Activated CD4-positive, alpha-beta T cell treated with anti-CD3 and anti-CD28 coated beads, Interleukin-2, amount 10 ng/mL, durations not matched to agents 24 days and 14 days (primary cell): ENCODE measurements around the gene NDUFB8. TPM values are rescaled to one million over a fixed set of nuclear protein-coding genes. Genes with fewer than 3 reads are reported as not detected.

Experiments
- DNase-seq: peaks from one replicate; pipeline ENCODE4 v3.0.0; 2022
- H3K27ac Mint-ChIP-seq: one replicate; pipeline ENCODE4 v1.8.0; 2022; ENCODE audit warnings: mild to moderate bottlenecking, mixed read lengths
- H3K27me3 Mint-ChIP-seq: one replicate; pipeline ENCODE4 v1.8.0; 2022; ENCODE audit warnings: mixed read lengths
- H3K36me3 Mint-ChIP-seq: one replicate; pipeline ENCODE4 v1.8.0; 2022; ENCODE audit warnings: low read depth, mild to moderate bottlenecking, mixed read lengths
- H3K4me1 Mint-ChIP-seq: one replicate; pipeline ENCODE4 v1.8.0; 2021; ENCODE audit warnings: mixed read lengths
- H3K4me3 Mint-ChIP-seq: one replicate; pipeline ENCODE4 v1.8.0; 2022; ENCODE audit warnings: mild to moderate bottlenecking, moderate library complexity, mixed read lengths
- H3K9me3 Mint-ChIP-seq: one replicate; pipeline ENCODE4 v1.8.0; 2021; ENCODE audit warnings: mixed read lengths
- intact Hi-C: fragments of 100-400 bp; cut with micrococcal nuclease; formaldehyde crosslinking; loops from one replicate; pipeline ENCODE4 v1.15.1; 2023
- total RNA-seq: library from RNA; stranded (reverse); gene quantifications from 2 replicates; pipeline ENCODE4 v1.2.3, GENCODE V29; 2022

The NDUFB8 gene
- total RNA-seq, 1 donor from 2014 or later: 323 TPM

- peak; percentile 92 for DNase-seq
- Mint-ChIP-seq H3K27ac (peak overlapping the region; percentile 89), H3K4me1 (peaks cover 85% of the 10 kb centered on the region), H3K27me3 (no peaks in the 10 kb centered on the region), H3K9me3 (no peaks in the 10 kb centered on the region), H3K36me3 (peaks cover 47% of the 10 kb centered on the region), H3K4me3 (peak overlapping the region; percentile 80)
- intact Hi-C loops: loop anchor here (5.0 kb wide), 1 partner anchor 222 kb away; the partner anchor contains the start of gene BLOC1S2
These were observed 20.3 kb downstream of the NDUFB8 start for GRCh38 chr10:100509241-100509840.

GRCh38 chr10:100508691-100509150, 20.9 kb downstream of the NDUFB8 start:
- peak overlapping the region; percentile 80 for H3K4me3 Mint-ChIP-seq

DNA sequence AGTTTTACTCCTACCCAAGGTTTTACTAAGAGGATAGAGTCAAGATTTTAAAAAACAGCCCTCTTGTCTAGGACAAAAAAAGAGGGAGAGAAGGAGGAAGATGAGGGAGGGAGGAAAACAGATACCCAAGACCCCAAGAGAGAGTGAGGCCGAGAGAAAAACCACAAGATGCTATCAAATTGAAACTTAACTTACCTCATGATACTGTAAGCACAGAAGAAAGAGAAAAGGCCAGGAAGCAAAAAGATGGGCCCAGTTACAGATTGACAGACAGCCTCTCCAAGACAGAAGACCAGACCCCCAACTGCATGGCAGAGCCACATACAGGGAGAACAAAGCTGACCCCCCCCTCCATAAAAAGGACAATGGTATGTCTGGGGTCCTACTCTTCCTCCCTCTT, 21.4 kb downstream of the NDUFB8 start:
- peaks cover 49% of the 10 kb centered on the region for H3K36me3 Mint-ChIP-seq
- intact Hi-C loops: loop anchor here (1.0 to 5.0 kb wide), 8 partner anchors 10 to 221 kb away; partner anchors contain the start of gene BLOC1S2
- peak overlapping the region; percentile 89 for H3K27ac Mint-ChIP-seq
- peaks cover 91% of the 10 kb centered on the region for H3K4me1 Mint-ChIP-seq
- no peak for DNase-seq
- no peaks in the 10 kb centered on the region for H3K9me3 Mint-ChIP-seq
- no peaks in the 10 kb centered on the region for H3K27me3 Mint-ChIP-seq
- H3K4me3 Mint-ChIP-seq: peak overlapping the region; percentile 80

More at GRCh38 chr10:100508691-100509150, 20.9 kb downstream of the NDUFB8 start:
- peak; percentile 90 for DNase-seq
- H3K27me3 Mint-ChIP-seq: no peaks in the 10 kb centered on the region
- no peaks in the 10 kb centered on the region for H3K9me3 Mint-ChIP-seq
- peaks cover 91% of the 10 kb centered on the region for H3K4me1 Mint-ChIP-seq
- peak overlapping the region; percentile 89 for H3K27ac Mint-ChIP-seq
- H3K36me3 Mint-ChIP-seq: peaks cover 49% of the 10 kb centered on the region
- intact Hi-C loops: loop anchor here (1.0 to 5.0 kb wide), 8 partner anchors 10 to 221 kb away; partner anchors contain the start of gene BLOC1S2

DNA sequence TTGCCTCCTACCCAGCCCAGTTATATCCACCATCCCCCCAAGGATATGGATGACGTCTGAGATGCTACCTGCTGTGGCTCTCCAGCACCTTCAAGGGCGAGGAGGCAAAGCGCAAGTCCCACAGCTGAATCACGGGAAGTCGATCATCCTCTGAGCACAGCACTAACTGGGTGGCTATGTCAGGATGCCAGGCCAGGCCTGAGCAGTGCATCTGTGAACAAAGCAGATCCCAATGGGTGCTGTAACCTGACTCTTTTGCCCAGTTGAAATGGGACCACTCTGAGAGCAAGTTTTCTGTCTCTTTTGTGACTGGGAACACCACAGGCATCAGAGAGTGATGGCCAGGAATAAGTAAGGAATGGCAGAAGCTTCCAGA, 22.3 kb downstream of the NDUFB8 start:
- intact Hi-C loops: loop anchor here (5.0 kb wide), 1 partner anchor 220 kb away; the partner anchor contains the start of gene BLOC1S2
- peak overlapping the region; percentile 80 for H3K4me3 Mint-ChIP-seq
- no peaks in the 10 kb centered on the region for H3K9me3 Mint-ChIP-seq
- peaks cover 46% of the 10 kb centered on the region for H3K36me3 Mint-ChIP-seq
- peak; percentile 69 for DNase-seq
- H3K27ac Mint-ChIP-seq: peak overlapping the region; percentile 89
- peaks cover 92% of the 10 kb centered on the region for H3K4me1 Mint-ChIP-seq
- H3K27me3 Mint-ChIP-seq: no peaks in the 10 kb centered on the region

GRCh38 chr10:100506596-100507356, 22.9 kb downstream of the NDUFB8 start:
- peak overlapping the region; percentile 80 for H3K4me3 Mint-ChIP-seq
- DNase-seq: peak; percentile 70
- peak overlapping the region; percentile 89 for H3K27ac Mint-ChIP-seq
- peaks cover 92% of the 10 kb centered on the region for H3K4me1 Mint-ChIP-seq
- intact Hi-C loops: loop anchor here (5.0 kb wide), 1 partner anchor 219 kb away; the partner anchor contains the start of gene BLOC1S2
- H3K9me3 Mint-ChIP-seq: no peaks in the 10 kb centered on the region
- H3K36me3 Mint-ChIP-seq: peaks cover 45% of the 10 kb centered on the region
- H3K27me3 Mint-ChIP-seq: no peaks in the 10 kb centered on the region

GRCh38 chr10:100505164-100505563, 24.5 kb downstream of the NDUFB8 start:
- intact Hi-C loops: loop anchor here (5.0 kb wide), 1 partner anchor 218 kb away; the partner anchor contains the start of gene BLOC1S2
- peaks cover 86% of the 10 kb centered on the region for H3K4me1 Mint-ChIP-seq
- H3K9me3 Mint-ChIP-seq: no peaks in the 10 kb centered on the region
- H3K4me3 Mint-ChIP-seq: peak overlapping the region; percentile 80
- H3K27me3 Mint-ChIP-seq: no peaks in the 10 kb centered on the region
- peak overlapping the region; percentile 62 for H3K27ac Mint-ChIP-seq
- no peak for DNase-seq
- peaks cover 55% of the 10 kb centered on the region for H3K36me3 Mint-ChIP-seq

GRCh38 chr10:100504096-100504495, 25.6 kb downstream of the NDUFB8 start:
- no peaks in the 10 kb centered on the region for H3K9me3 Mint-ChIP-seq
- no peak overlapping the region for H3K4me3 Mint-ChIP-seq
- H3K27me3 Mint-ChIP-seq: no peaks in the 10 kb centered on the region
- no peak for DNase-seq
- intact Hi-C loops: no loop called here
- peaks cover 66% of the 10 kb centered on the region for H3K36me3 Mint-ChIP-seq
- H3K4me1 Mint-ChIP-seq: peaks cover 88% of the 10 kb centered on the region
- no peak overlapping the region for H3K27ac Mint-ChIP-seq

- Mint-ChIP-seq H3K9me3 (no peaks in the 10 kb centered on the region), H3K4me3 (peak overlapping the region; percentile 8), H3K27ac (peak overlapping the region; percentile 41), H3K36me3 (peaks cover 76% of the 10 kb centered on the region), H3K4me1 (peaks cover 88% of the 10 kb centered on the region), H3K27me3 (no peaks in the 10 kb centered on the region)
- intact Hi-C loops: no loop called here
- no peak for DNase-seq
These were observed 26.7 kb downstream of the NDUFB8 start for GRCh38 chr10:100502926-100503494.

GRCh38 chr10:100501423-100501822, 28.2 kb downstream of the NDUFB8 start:
- no peaks in the 10 kb centered on the region for H3K9me3 Mint-ChIP-seq
- intact Hi-C loops: no loop called here
- H3K36me3 Mint-ChIP-seq: peaks cover 83% of the 10 kb centered on the region
- H3K27me3 Mint-ChIP-seq: no peaks in the 10 kb centered on the region
- peaks cover 85% of the 10 kb centered on the region for H3K4me1 Mint-ChIP-seq
- H3K4me3 Mint-ChIP-seq: peak overlapping the region; percentile 2
- no peak for DNase-seq
- H3K27ac Mint-ChIP-seq: peak overlapping the region; percentile 63

- no peaks in the 10 kb centered on the region for H3K27me3 Mint-ChIP-seq
- intact Hi-C loops: loop anchor here (1.0 kb wide), 1 partner anchor 10 kb away; no protein-coding TSS in a partner anchor
- H3K4me1 Mint-ChIP-seq: peaks cover 77% of the 10 kb centered on the region
- peak overlapping the region; percentile 44 for H3K4me3 Mint-ChIP-seq
- DNase-seq: no peak
- H3K9me3 Mint-ChIP-seq: no peaks in the 10 kb centered on the region
- peaks cover 85% of the 10 kb centered on the region for H3K36me3 Mint-ChIP-seq
- H3K27ac Mint-ChIP-seq: peak overlapping the region; percentile 75
These were observed 31.6 kb downstream of the NDUFB8 start for GRCh38 chr10:100498059-100498458.

DNA sequence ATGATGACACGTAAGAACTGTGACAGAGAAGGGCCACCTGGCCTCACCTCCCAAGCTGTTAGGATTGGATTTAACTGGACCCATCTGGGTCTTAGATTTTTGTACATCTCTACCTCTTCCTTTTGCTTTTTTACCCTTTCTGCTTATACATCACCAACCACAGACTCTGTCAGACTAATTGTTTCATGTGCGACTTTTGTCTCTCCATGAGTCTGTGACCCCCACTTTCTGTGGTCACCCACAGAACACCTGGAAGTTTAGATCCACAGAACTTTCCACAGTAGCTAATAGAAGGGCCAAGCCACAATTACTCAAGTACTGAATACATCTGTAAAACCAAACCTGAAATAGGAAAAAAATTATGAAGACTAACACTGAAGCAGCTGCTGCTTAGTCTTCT, 33.1 kb downstream of the NDUFB8 start:
- H3K27ac Mint-ChIP-seq: peak overlapping the region; percentile 70
- H3K9me3 Mint-ChIP-seq: no peaks in the 10 kb centered on the region
- H3K27me3 Mint-ChIP-seq: no peaks in the 10 kb centered on the region
- intact Hi-C loops: no loop called here
- no peak overlapping the region for H3K4me3 Mint-ChIP-seq
- peaks cover 64% of the 10 kb centered on the region for H3K4me1 Mint-ChIP-seq
- DNase-seq: no peak
- peaks cover 83% of the 10 kb centered on the region for H3K36me3 Mint-ChIP-seq

- no peak for DNase-seq
- peaks cover 78% of the 10 kb centered on the region for H3K36me3 Mint-ChIP-seq
- no peaks in the 10 kb centered on the region for H3K9me3 Mint-ChIP-seq
- peak overlapping the region; percentile 39 for H3K27ac Mint-ChIP-seq
- H3K4me1 Mint-ChIP-seq: peaks cover 26% of the 10 kb centered on the region
- intact Hi-C loops: no loop called here
- no peak overlapping the region for H3K4me3 Mint-ChIP-seq
- no peaks in the 10 kb centered on the region for H3K27me3 Mint-ChIP-seq
These were observed 39.1 kb downstream of the NDUFB8 start for GRCh38 chr10:100490531-100490930.

- Mint-ChIP-seq H3K9me3 (no peaks in the 10 kb centered on the region), H3K27ac (peak overlapping the region; percentile 68), H3K4me3 (no peak overlapping the region), H3K4me1 (peaks cover 25% of the 10 kb centered on the region), H3K36me3 (peaks cover 82% of the 10 kb centered on the region), H3K27me3 (no peaks in the 10 kb centered on the region)
- intact Hi-C loops: no loop called here
- DNase-seq: no peak
These were observed 40.3 kb downstream of the NDUFB8 start for GRCh38 chr10:100489396-100489795.
